Right cardiac atrium (tissue), 5 donors: ENCODE data around the gene ABHD2. TPM values are rescaled to one million over a fixed set of nuclear protein-coding genes. Genes with fewer than 3 reads are reported as not detected.

ENCODE experiments used
- ATAC-seq, 2 donors: fragments of 200-7000 bp; cut with Tn5 transposase; one replicate each; pipeline versions ENCODE4 v1.8.0 to v1.9.1; 2020; ENCODE audit warnings: moderate library complexity in 2 of 2, mild to moderate bottlenecking in 1 of 2
- DNase-seq, 3 donors: peaks; one replicate each; pipeline ENCODE4 v3.0.0-alpha.2; 2020
- H3K27ac ChIP-seq: one replicate; pipeline ENCODE4 v1.5.1; 2013; ENCODE audit warnings: mild to moderate bottlenecking, low read length, control low read depth, moderate library complexity
- H3K27me3 ChIP-seq: one replicate; pipeline ENCODE4 v1.6.1; 2013; ENCODE audit not compliant: control insufficient read depth, insufficient read depth
- H3K4me1 ChIP-seq: one replicate; pipeline ENCODE4 v1.6.1; 2013; ENCODE audit warnings: low read length; ENCODE audit not compliant: control insufficient read depth, insufficient read depth
- H3K4me3 ChIP-seq: one replicate; pipeline ENCODE4 v1.5.1; 2013; ENCODE audit warnings: low read length, control low read depth
- H3K9me3 ChIP-seq: one replicate; pipeline ENCODE4 v1.6.1; 2013; ENCODE audit warnings: low read length; ENCODE audit not compliant: control insufficient read depth
- WGBS: extraction: QIAGEN DNeasy Blood & Tissue Kit; methylation state at CpG from one replicate; pipeline ENCODE4 v1.1.7; 2013; 5-methylcytosine and 5-hydroxymethylcytosine counted together
- intact Hi-C, 4 donors: fragments of 100-400 bp; cut with DNase I; formaldehyde crosslinking; loops; one replicate each; pipeline versions ENCODE4 v1.11.0 to v1.14.0; 2022 to 2023
- polyA plus RNA-seq: library from polyadenylated mRNA; stranded (reverse); fragments of 200-250 nt; gene quantifications from one replicate; pipeline ENCODE4 v1.2.3, GENCODE V29; 2013
- total RNA-seq, 4 donors: library from RNA; stranded (reverse); fragmentation: NEBNext Ultra II Directional; extraction: Animal tissue kit (Norgen Biotek cat#: 25700); gene quantifications; one replicate each; pipeline ENCODE4 v1.2.1, GENCODE V29; 2021
- donor health status: healthy with polysubstance abuse.
- donor health status: DM: no; HTN: yes; CAD: no.
- donor health status: DM: no; HTN: no; CAD: no.
- donor health status: DM: no; HTN: yes; CAD: no; lungs with severe emphysema.
- donor health status: DM: yes; HTN: yes; CAD: no.

Gene ABHD2
- total and polyA plus RNA-seq, 5 donors, result 21.8 to 179 (median 112) TPM

DNA sequence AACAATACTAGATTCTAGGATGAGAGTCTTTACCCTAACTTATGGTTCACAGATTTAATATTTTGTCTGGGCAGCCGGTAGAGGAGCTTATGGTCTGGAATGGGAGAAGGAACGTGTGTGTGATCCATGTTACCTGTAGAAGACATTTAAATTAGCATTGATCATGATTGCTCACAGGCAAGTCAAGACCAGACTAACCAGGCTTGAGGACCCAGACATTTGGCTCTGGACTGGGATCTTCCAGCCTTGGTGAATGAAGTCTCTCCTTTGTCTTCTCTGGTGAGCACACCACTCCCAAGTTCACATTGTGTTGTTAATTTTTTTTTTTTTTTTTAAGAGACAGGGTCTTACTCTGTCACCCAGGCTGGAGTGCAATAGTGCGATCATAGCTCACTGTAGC, 11.7 kb downstream of the ABHD2 start:
- Histone ChIP-seq H3K4me1 (peaks cover 29% of the 10 kb centered on the region), H3K27me3 (no peaks in the 10 kb centered on the region), H3K9me3 (no peaks in the 10 kb centered on the region), H3K4me3 (no peak overlapping the region), H3K27ac (peak overlapping the region; percentile 6)
- intact Hi-C loops, result no loop called here
- ATAC-seq, result no peak
- no peak for DNase-seq
- 98% methylated on average over 3 of the region's 3 CpGs for WGBS

DNA sequence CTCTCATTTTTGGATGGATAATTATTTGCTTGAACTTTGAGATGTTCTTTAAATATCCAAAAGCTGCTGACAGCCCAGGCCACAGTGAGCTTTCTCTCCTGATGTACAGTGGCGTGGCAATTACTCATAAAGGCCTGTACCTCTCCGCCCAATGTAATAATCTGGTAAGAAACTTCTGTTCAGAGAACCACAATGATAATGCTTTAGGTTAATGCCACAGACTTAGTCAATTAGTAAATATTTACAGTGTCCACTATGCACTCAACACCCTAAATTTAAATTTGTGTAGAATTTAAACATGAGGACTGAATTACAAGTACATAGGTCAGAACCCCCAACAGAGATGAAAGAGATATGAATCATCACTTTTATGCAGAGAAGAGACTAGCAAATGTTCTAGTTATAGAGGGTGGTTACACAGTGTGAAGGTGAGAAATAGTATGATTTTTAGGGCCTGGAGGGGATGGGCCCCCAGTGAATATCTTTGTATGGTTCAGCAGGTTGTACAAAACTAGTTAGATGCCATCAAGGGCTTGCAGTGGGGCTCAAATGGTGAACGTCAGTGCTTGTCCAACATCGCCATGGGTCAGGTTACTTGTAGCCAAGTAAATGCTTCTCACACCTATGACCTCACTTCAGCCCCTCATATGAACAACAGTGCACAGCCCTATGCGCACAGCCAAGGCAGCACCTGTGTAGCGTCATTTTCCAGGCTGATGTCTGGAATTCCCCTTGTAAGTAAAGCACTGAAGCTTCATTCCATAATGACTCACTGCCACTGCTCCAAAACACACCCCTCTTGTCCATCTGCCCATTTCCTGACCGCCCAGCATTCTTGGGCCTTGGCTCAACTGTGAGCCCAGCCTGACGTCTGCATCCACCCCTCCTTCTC, 13.3 kb downstream of the ABHD2 start:
- peaks cover 23% of the 10 kb centered on the region for H3K4me1 ChIP-seq
- intact Hi-C loops, result no loop called here
- DNase-seq, result peak; percentile 81 to 85 (median 81)
- ATAC-seq, result peak; percentile 80 to 89
- H3K4me3 ChIP-seq, result no peak overlapping the region
- peak overlapping the region; percentile 89 for H3K27ac ChIP-seq
- H3K27me3 ChIP-seq, result no peaks in the 10 kb centered on the region
- no peaks in the 10 kb centered on the region for H3K9me3 ChIP-seq
- 49% methylated on average over 8 of the region's 8 CpGs for WGBS

GRCh38 chr15:89103481-89104171, 15.4 kb downstream of the ABHD2 start:
- intact Hi-C loops, result no loop called here
- ATAC-seq (peak; percentile 2 to 27), DNase-seq (no peak)
- peaks cover 25% of the 10 kb centered on the region for H3K4me1 ChIP-seq
- peak overlapping the region; percentile 98 for H3K27ac ChIP-seq
- H3K27me3 ChIP-seq, result no peaks in the 10 kb centered on the region
- H3K4me3 ChIP-seq, result no peak overlapping the region
- no peaks in the 10 kb centered on the region for H3K9me3 ChIP-seq
- 55% methylated on average over 5 of the region's 5 CpGs for WGBS

DNA sequence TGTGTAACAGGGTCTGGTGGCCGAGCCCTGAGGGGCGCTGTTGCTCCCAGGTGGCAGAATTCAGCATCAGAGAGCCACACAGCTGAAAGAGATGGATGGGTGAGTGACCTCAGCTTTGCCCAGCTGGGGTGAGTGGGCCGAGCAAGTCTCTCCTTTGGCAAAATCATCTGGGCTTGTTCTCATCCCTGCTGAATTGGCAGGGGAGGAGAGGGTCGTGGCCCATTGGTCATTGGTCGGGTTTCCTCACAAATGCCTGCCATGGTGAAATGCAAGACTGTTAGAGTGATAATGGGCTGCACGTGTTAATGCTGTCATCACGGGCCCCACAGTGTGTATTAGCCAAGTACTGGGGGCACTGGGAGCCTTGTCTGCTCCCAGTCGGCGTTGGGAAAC, 15.9 kb downstream of the ABHD2 start:
- intact Hi-C loops, result no loop called here
- DNase-seq (peak in 2 of 3 donors; percentile 48 to 67), ATAC-seq (peak; percentile 65 to 73)
- WGBS, result 65% methylated on average over 9 of the region's 9 CpGs
- Histone ChIP-seq H3K27me3 (no peaks in the 10 kb centered on the region), H3K4me3 (no peak overlapping the region), H3K4me1 (peaks cover 30% of the 10 kb centered on the region), H3K9me3 (no peaks in the 10 kb centered on the region), H3K27ac (peak overlapping the region; percentile 98)

GRCh38 chr15:89105147-89105546, 16.9 kb downstream of the ABHD2 start:
- intact Hi-C loops, result no loop called here
- peaks cover 30% of the 10 kb centered on the region for H3K4me1 ChIP-seq

DNA sequence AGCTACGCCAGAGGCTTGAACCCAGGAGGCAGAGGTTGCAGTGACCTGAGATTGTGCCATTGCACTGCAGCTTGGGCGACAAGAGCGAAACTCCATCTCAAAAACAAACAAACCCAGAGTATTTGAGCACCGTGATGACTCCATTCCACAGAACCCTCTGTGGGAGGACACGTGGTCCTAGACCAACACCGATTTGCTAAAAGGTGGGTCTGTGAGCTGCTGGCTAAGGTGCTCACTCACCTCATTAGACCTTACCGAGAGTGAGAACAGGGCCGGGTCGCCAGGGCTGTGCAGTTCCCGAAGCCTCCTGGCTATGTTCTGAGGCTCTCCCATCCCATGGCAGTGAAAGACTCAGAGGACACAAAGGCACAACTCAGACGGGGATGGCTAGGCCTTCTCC, 17.9 kb downstream of the ABHD2 start:
- Histone ChIP-seq H3K27me3 (no peaks in the 10 kb centered on the region), H3K4me3 (no peak overlapping the region), H3K4me1 (peaks cover 30% of the 10 kb centered on the region), H3K27ac (peak overlapping the region; percentile 63), H3K9me3 (no peaks in the 10 kb centered on the region)
- intact Hi-C loops, result no loop called here
- no peak for DNase-seq
- ATAC-seq, result no peak
- 98% methylated on average over 11 of the region's 11 CpGs for WGBS

More at GRCh38 chr15:89105147-89105546, 16.9 kb downstream of the ABHD2 start:
- peak overlapping the region; percentile 94 for H3K27ac ChIP-seq
- no peaks in the 10 kb centered on the region for H3K9me3 ChIP-seq
- DNase-seq (no peak), ATAC-seq (peak; percentile 19 to 28)
- H3K4me3 ChIP-seq, result peak overlapping the region; percentile 23
- WGBS, result 48% methylated on average over 4 of the region's 4 CpGs
- H3K27me3 ChIP-seq, result no peaks in the 10 kb centered on the region

DNA sequence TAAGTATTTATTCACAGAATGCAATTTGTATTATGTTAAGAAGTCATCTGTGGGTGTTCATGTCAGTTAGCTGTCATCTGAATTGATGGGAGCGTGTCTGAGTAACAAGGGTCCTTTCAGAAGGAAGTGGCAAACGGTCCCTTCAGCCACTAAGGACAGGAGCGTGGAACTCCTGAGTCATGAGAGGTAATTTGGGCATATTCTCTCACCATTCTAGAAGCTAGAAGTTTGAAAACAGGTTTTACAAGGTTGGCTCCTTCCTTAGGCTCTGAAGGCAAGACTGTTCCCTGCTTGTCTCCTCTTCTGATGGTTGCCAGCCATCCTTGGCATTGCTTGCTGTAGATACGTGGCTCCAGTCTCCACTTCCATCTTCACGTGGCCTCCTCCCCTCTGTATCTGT, 19.7 kb downstream of the ABHD2 start:
- peaks cover 26% of the 10 kb centered on the region for H3K4me1 ChIP-seq
- H3K27ac ChIP-seq, result peak overlapping the region; percentile 47
- no peak for ATAC-seq
- H3K9me3 ChIP-seq, result no peaks in the 10 kb centered on the region
- DNase-seq, result no peak
- no peak overlapping the region for H3K4me3 ChIP-seq
- no peaks in the 10 kb centered on the region for H3K27me3 ChIP-seq
- intact Hi-C loops, result no loop called here
- 77% methylated on average over 5 of the region's 5 CpGs for WGBS

DNA sequence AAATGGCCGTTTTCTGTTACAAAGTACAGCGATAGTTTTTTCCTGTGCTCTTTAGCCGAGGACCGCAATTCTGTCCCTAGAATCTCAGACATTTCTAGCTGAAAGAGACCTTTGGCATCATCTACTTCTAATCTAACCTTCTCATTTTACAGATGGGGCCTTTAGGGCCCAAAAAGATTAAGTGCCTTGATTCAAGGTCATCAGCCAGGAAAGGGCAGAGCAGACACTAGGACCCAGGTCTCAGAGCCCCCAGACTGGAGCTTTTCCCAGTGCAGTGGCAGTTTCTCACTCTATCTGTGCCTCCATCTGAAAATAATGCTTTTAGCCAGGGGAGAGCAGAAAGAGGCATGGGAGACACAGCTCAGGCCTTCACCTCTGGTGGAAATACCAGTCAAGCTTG, 20.6 kb downstream of the ABHD2 start:
- DNase-seq (no peak), ATAC-seq (no peak)
- no peaks in the 10 kb centered on the region for H3K27me3 ChIP-seq
- no peaks in the 10 kb centered on the region for H3K9me3 ChIP-seq
- intact Hi-C loops, result no loop called here
- peaks cover 23% of the 10 kb centered on the region for H3K4me1 ChIP-seq
- H3K4me3 ChIP-seq, result no peak overlapping the region
- H3K27ac ChIP-seq, result peak overlapping the region; percentile 78
- WGBS, result 97% methylated on average over 4 of the region's 4 CpGs

DNA sequence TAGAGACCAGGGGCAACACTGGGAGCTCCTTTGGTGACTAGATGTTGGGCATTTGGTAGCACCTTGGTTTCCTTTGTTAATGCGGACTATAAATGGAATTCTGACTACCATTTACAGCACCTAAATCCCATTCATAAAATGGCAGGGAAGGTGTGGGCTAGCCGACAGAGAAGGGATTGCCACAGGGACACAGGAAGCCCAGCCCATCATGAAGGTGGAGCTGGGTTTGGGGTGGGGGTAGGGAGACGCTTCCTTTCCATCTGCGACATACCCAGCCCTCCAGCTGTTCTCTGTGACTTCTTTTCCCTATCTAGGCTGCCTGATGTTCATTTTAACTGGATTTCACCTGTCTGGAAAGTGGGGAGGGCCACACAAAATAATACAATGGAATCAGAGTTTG, 21.0 kb downstream of the ABHD2 start:
- Histone ChIP-seq H3K4me3 (no peak overlapping the region), H3K27me3 (no peaks in the 10 kb centered on the region), H3K9me3 (no peaks in the 10 kb centered on the region), H3K4me1 (peaks cover 19% of the 10 kb centered on the region), H3K27ac (peak overlapping the region; percentile 78)
- WGBS, result 71% methylated on average over 4 of the region's 4 CpGs
- DNase-seq (no peak), ATAC-seq (peak in 1 of 2 donors; percentile 42)
- intact Hi-C loops, result no loop called here

DNA sequence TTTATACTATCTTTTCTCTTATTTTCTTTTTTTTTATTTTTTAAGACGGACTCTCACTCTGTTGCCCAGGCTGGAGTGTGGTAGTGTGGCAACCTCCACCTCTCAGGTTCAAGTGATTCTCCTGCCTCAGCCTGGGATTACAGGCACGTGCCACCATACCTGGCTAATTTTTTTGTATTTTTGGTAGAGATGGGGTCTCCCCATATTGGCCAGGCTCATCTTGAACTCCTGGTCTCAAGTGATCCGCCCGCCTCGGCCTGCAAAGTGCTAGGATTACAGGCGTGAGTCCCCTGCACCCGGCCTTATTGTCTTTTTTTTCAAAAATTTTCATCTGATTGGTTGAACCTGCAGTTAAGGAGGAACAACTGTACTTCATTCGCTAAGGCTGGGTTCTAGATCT, 21.8 kb downstream of the ABHD2 start:
- WGBS, result 97% methylated on average over 8 of the region's 8 CpGs
- ATAC-seq, result no peak
- Histone ChIP-seq H3K9me3 (no peaks in the 10 kb centered on the region), H3K27ac (no peak overlapping the region), H3K27me3 (no peaks in the 10 kb centered on the region), H3K4me1 (peaks cover 18% of the 10 kb centered on the region), H3K4me3 (no peak overlapping the region)
- DNase-seq, result no peak
- intact Hi-C loops, result no loop called here

GRCh38 chr15:89111352-89111751, 23.1 kb downstream of the ABHD2 start:
- H3K27ac ChIP-seq, result no peak overlapping the region
- intact Hi-C loops, result no loop called here
- DNase-seq (no peak), ATAC-seq (no peak)
- H3K9me3 ChIP-seq, result no peaks in the 10 kb centered on the region
- H3K4me1 ChIP-seq, result peaks cover 18% of the 10 kb centered on the region
- H3K4me3 ChIP-seq, result no peak overlapping the region
- no peaks in the 10 kb centered on the region for H3K27me3 ChIP-seq
